Mesendoderm (in vitro differentiated cells): ENCODE results near the gene HUNK.

Experiments
- DNase-seq: peaks from one replicate; pipeline ENCODE4 v3.0.0; 2013
- H2AK5ac ChIP-seq: 2 replicates; pipeline ENCODE4 v1.6.1; 2013; ENCODE audit warnings: low read length, inconsistent platforms
- H2BK120ac ChIP-seq: 2 replicates; pipeline ENCODE4 v1.6.1; 2013; ENCODE audit warnings: low read depth, mild to moderate bottlenecking, low read length, moderate library complexity, mixed read lengths
- H2BK15ac ChIP-seq: replicated peaks from 2 replicates; pipeline ENCODE4 v1.6.1; 2013; ENCODE audit warnings: low read depth, mild to moderate bottlenecking, moderate library complexity
- H2BK5ac ChIP-seq: 2 replicates; pipeline ENCODE4 v1.6.1; 2013; ENCODE audit warnings: low read length, inconsistent platforms
- H3K18ac ChIP-seq: 2 replicates; pipeline ENCODE4 v1.6.1; 2013; ENCODE audit warnings: mild to moderate bottlenecking, low read length, mixed read lengths
- H3K23ac ChIP-seq: one replicate; pipeline ENCODE4 v1.6.1; 2013; ENCODE audit warnings: low read length
- H3K27ac ChIP-seq: 2 replicates; pipeline ENCODE4 v1.5.1; 2013; ENCODE audit warnings: low read depth, mild to moderate bottlenecking, inconsistent platforms, low read length, moderate library complexity
- H3K27me3 ChIP-seq: 2 replicates; pipeline ENCODE4 v1.6.1; 2013; ENCODE audit warnings: low read length, control low read depth, mild to moderate bottlenecking, inconsistent platforms; ENCODE audit not compliant: insufficient read depth, poor library complexity
- H3K36me3 ChIP-seq: 2 replicates; pipeline ENCODE4 v1.6.1; 2013; ENCODE audit warnings: low read length, inconsistent platforms; ENCODE audit not compliant: control insufficient read depth, insufficient read depth
- H3K4ac ChIP-seq: one replicate; pipeline ENCODE4 v1.6.1; 2013; ENCODE audit warnings: low read depth, mild to moderate bottlenecking, low read length, moderate library complexity
- H3K4me1 ChIP-seq: 2 replicates; pipeline ENCODE4 v1.6.1; 2013; ENCODE audit warnings: low read depth, low read length, inconsistent platforms; ENCODE audit not compliant: control insufficient read depth
- H3K4me2 ChIP-seq: 2 replicates; pipeline ENCODE4 v1.6.1; 2013; ENCODE audit warnings: low read length
- H3K4me3 ChIP-seq: 2 replicates; pipeline ENCODE4 v1.5.1; 2013; ENCODE audit warnings: mild to moderate bottlenecking, low read length
- H3K56ac ChIP-seq: one replicate; pipeline ENCODE4 v1.6.1; 2013; ENCODE audit warnings: low read length
- H3K79me1 ChIP-seq: 2 replicates; pipeline ENCODE4 v1.6.1; 2013; ENCODE audit warnings: low read length, inconsistent platforms
- H3K79me2 ChIP-seq: 2 replicates; pipeline ENCODE4 v1.6.1; 2013; ENCODE audit warnings: mild to moderate bottlenecking, low read length; ENCODE audit not compliant: control insufficient read depth, insufficient read depth
- H3K9ac ChIP-seq: 2 replicates; pipeline ENCODE4 v1.6.1; 2013; ENCODE audit warnings: low read length, inconsistent platforms
- H4K5ac ChIP-seq: one replicate; pipeline ENCODE4 v1.6.1; 2013; ENCODE audit warnings: low read length
- H4K8ac ChIP-seq: one replicate; pipeline ENCODE4 v1.6.1; 2013; ENCODE audit warnings: low read depth, mild to moderate bottlenecking, control low read depth, low read length, moderate library complexity
- WGBS: extraction: QIAGEN DNeasy Blood & Tissue Kit; methylation state at CpG from one replicate; pipeline ENCODE4 v1.1.7; 2013; ENCODE audit warnings: low lambda C conversion rate, missing lambda C conversion rate; ENCODE audit not compliant: insufficient coverage; ENCODE audit errors: extremely low coverage; 5-methylcytosine and 5-hydroxymethylcytosine counted together

Gene HUNK

GRCh38 chr21:31911138-31911907, 38.5 kb downstream of the HUNK start:
- Histone ChIP-seq H2AK5ac (no peak overlapping the region), H3K4me2 (no peak overlapping the region), H4K5ac (no peak overlapping the region), H2BK5ac (no peak overlapping the region), H3K18ac (peak overlapping the region; percentile 28), H4K8ac (no peak overlapping the region), H3K23ac (no peak overlapping the region), H3K4me3 (no peak overlapping the region), H3K56ac (no peak overlapping the region), H3K27me3 (no peaks in the 10 kb centered on the region), H3K9ac (no peak overlapping the region), H2BK15ac (no peak overlapping the region), H3K27ac (no peak overlapping the region), H3K4ac (peak overlapping the region; percentile 18), H3K79me1 (peaks cover 6% of the 10 kb centered on the region), H2BK120ac (no peak overlapping the region), H3K4me1 (peaks cover 38% of the 10 kb centered on the region), H3K79me2 (peaks cover 2% of the 10 kb centered on the region), H3K36me3 (no peaks in the 10 kb centered on the region)
- peak; percentile 91 for DNase-seq
- no CpG with 5 or more reads among the region's 17 CpGs for WGBS

GRCh38 chr21:31912501-31912900, 39.7 kb downstream of the HUNK start:
- Histone ChIP-seq H2BK120ac (no peak overlapping the region), H3K4ac (no peak overlapping the region), H3K4me2 (no peak overlapping the region), H3K27me3 (no peaks in the 10 kb centered on the region), H3K23ac (no peak overlapping the region), H3K9ac (no peak overlapping the region), H3K4me1 (peaks cover 38% of the 10 kb centered on the region), H3K56ac (peak overlapping the region; percentile 18), H2AK5ac (no peak overlapping the region), H3K18ac (peak overlapping the region; percentile 52), H4K5ac (no peak overlapping the region), H2BK15ac (no peak overlapping the region), H3K79me1 (peaks cover 6% of the 10 kb centered on the region), H2BK5ac (peak overlapping the region; percentile 8), H3K79me2 (peaks cover 2% of the 10 kb centered on the region), H3K4me3 (no peak overlapping the region), H3K36me3 (no peaks in the 10 kb centered on the region), H4K8ac (no peak overlapping the region), H3K27ac (peak overlapping the region; percentile 29)
- peak; percentile 36 for DNase-seq
- WGBS: no CpG with 5 or more reads among the region's 9 CpGs

- peak; percentile 46 for DNase-seq
- no peak overlapping the region for H3K18ac ChIP-seq
- peaks cover 6% of the 10 kb centered on the region for H3K79me1 ChIP-seq
- no peaks in the 10 kb centered on the region for H3K36me3 ChIP-seq
- peak overlapping the region; percentile 30 for H3K27ac ChIP-seq
- H3K27me3 ChIP-seq: no peaks in the 10 kb centered on the region
- H3K4me3 ChIP-seq: no peak overlapping the region
- H3K23ac ChIP-seq: no peak overlapping the region
- H4K5ac ChIP-seq: no peak overlapping the region
- peaks cover 38% of the 10 kb centered on the region for H3K4me1 ChIP-seq
- no peak overlapping the region for H2AK5ac ChIP-seq
- no CpG with 5 or more reads among the region's 5 CpGs for WGBS
- H2BK120ac ChIP-seq: no peak overlapping the region
- peak overlapping the region; percentile 78 for H2BK5ac ChIP-seq
- H3K9ac ChIP-seq: no peak overlapping the region
- H3K4ac ChIP-seq: no peak overlapping the region
- H3K79me2 ChIP-seq: peaks cover 2% of the 10 kb centered on the region
- H3K56ac ChIP-seq: peak overlapping the region; percentile 69
- H2BK15ac ChIP-seq: no peak overlapping the region
- H3K4me2 ChIP-seq: no peak overlapping the region
- H4K8ac ChIP-seq: no peak overlapping the region
Observed at GRCh38 chr21:31913182-31913608, 40.4 kb downstream of the HUNK start.

- Histone ChIP-seq H3K56ac (no peak overlapping the region), H3K9ac (no peak overlapping the region), H3K4me2 (no peak overlapping the region), H3K79me2 (peaks cover 2% of the 10 kb centered on the region), H3K23ac (no peak overlapping the region), H3K27me3 (no peaks in the 10 kb centered on the region), H4K5ac (no peak overlapping the region), H3K4ac (no peak overlapping the region), H2BK120ac (no peak overlapping the region), H3K4me1 (peaks cover 30% of the 10 kb centered on the region), H4K8ac (no peak overlapping the region), H3K18ac (no peak overlapping the region), H3K36me3 (no peaks in the 10 kb centered on the region), H2AK5ac (peak overlapping the region; percentile 36), H3K4me3 (no peak overlapping the region), H3K79me1 (peaks cover 13% of the 10 kb centered on the region), H2BK15ac (no peak overlapping the region), H3K27ac (no peak overlapping the region), H2BK5ac (no peak overlapping the region)
- WGBS: no CpG with 5 or more reads among the region's 4 CpGs
- no peak for DNase-seq
Observed at GRCh38 chr21:31914472-31914871, 41.7 kb downstream of the HUNK start.

- H4K8ac ChIP-seq: no peak overlapping the region
- H2BK120ac ChIP-seq: no peak overlapping the region
- no peak overlapping the region for H3K27ac ChIP-seq
- no peak overlapping the region for H3K9ac ChIP-seq
- no peak overlapping the region for H2AK5ac ChIP-seq
- no CpG with 5 or more reads among the region's 3 CpGs for WGBS
- H3K4ac ChIP-seq: no peak overlapping the region
- H3K4me1 ChIP-seq: peaks cover 28% of the 10 kb centered on the region
- H3K4me3 ChIP-seq: no peak overlapping the region
- no peak overlapping the region for H4K5ac ChIP-seq
- peaks cover 13% of the 10 kb centered on the region for H3K79me1 ChIP-seq
- H3K27me3 ChIP-seq: no peaks in the 10 kb centered on the region
- DNase-seq: no peak
- no peak overlapping the region for H3K23ac ChIP-seq
- no peak overlapping the region for H3K18ac ChIP-seq
- H2BK15ac ChIP-seq: no peak overlapping the region
- H3K56ac ChIP-seq: no peak overlapping the region
- H3K36me3 ChIP-seq: no peaks in the 10 kb centered on the region
- H2BK5ac ChIP-seq: no peak overlapping the region
- H3K79me2 ChIP-seq: peaks cover 2% of the 10 kb centered on the region
- no peak overlapping the region for H3K4me2 ChIP-seq
Observed at GRCh38 chr21:31915566-31915965, 42.7 kb downstream of the HUNK start.

GRCh38 chr21:31917108-31917507, 44.3 kb downstream of the HUNK start:
- H3K23ac ChIP-seq: no peak overlapping the region
- no peak overlapping the region for H4K8ac ChIP-seq
- no peak overlapping the region for H4K5ac ChIP-seq
- H2BK120ac ChIP-seq: no peak overlapping the region
- WGBS: no CpG with 5 or more reads among the region's 7 CpGs
- H3K4ac ChIP-seq: no peak overlapping the region
- no peak overlapping the region for H3K4me2 ChIP-seq
- no peak for DNase-seq
- H3K4me1 ChIP-seq: peaks cover 15% of the 10 kb centered on the region
- H3K4me3 ChIP-seq: no peak overlapping the region
- no peak overlapping the region for H2BK5ac ChIP-seq
- no peak overlapping the region for H2AK5ac ChIP-seq
- no peaks in the 10 kb centered on the region for H3K36me3 ChIP-seq
- peaks cover 13% of the 10 kb centered on the region for H3K79me1 ChIP-seq
- H3K56ac ChIP-seq: no peak overlapping the region
- H3K9ac ChIP-seq: no peak overlapping the region
- no peaks in the 10 kb centered on the region for H3K27me3 ChIP-seq
- no peaks in the 10 kb centered on the region for H3K79me2 ChIP-seq
- no peak overlapping the region for H3K18ac ChIP-seq
- H3K27ac ChIP-seq: no peak overlapping the region
- no peak overlapping the region for H2BK15ac ChIP-seq
